BLaER1 (cell line): ENCODE data around the gene SPACDR.

Experiments
- H3K27ac ChIP-seq: shearing (Covaris generic); formaldehyde crosslinking; 2 replicates; pipeline ENCODE4 v1.8.1; 2022
- H3K27me3 ChIP-seq: shearing (Covaris generic); formaldehyde crosslinking; 2 replicates; pipeline ENCODE4 v1.8.1; 2022
- H3K36me3 ChIP-seq: shearing (Covaris generic); formaldehyde crosslinking; 2 replicates; pipeline ENCODE4 v1.8.1; 2022
- H3K4me1 ChIP-seq: shearing (Covaris generic); formaldehyde crosslinking; 2 replicates; pipeline ENCODE4 v1.8.1; 2022
- H3K4me2 ChIP-seq: shearing (Covaris generic); formaldehyde crosslinking; 2 replicates; pipeline ENCODE4 v1.8.1; 2022
- H3K4me3 ChIP-seq: shearing (Covaris generic); formaldehyde crosslinking; 2 replicates; pipeline ENCODE4 v1.8.1; 2022
- H3K9ac ChIP-seq: shearing (Covaris generic); formaldehyde crosslinking; 2 replicates; pipeline ENCODE4 v1.8.1; 2022
- H3K9me3 ChIP-seq: shearing (Covaris generic); formaldehyde crosslinking; 2 replicates; pipeline ENCODE4 v1.8.1; 2022
- H4K20me1 ChIP-seq: shearing (Covaris generic); formaldehyde crosslinking; 2 replicates; pipeline ENCODE4 v1.8.1; 2022
- Cebpa-rat ChIP-seq: shearing (Covaris generic); IDR thresholded peaks from 2 replicates; pipeline ENCODE4 v1.8.1; 2022

The SPACDR gene

GRCh38 chr7:100476903-100477870 is 13.1 kb upstream of the SPACDR start:
- Histone ChIP-seq H3K9me3 (no peaks in the 10 kb centered on the region), H3K4me2 (peak overlapping the region; percentile 100), H3K27ac (peak overlapping the region; percentile 95), H3K9ac (peak overlapping the region; percentile 97), H3K4me3 (peak overlapping the region; percentile 92), H3K4me1 (peaks cover 77% of the 10 kb centered on the region), H4K20me1 (peaks cover 56% of the 10 kb centered on the region), H3K36me3 (peaks cover 46% of the 10 kb centered on the region), H3K27me3 (no peaks in the 10 kb centered on the region)
- TF ChIP-seq Cebpa-rat: no peak

- H3K9ac ChIP-seq: peak overlapping the region; percentile 97
- H3K4me2 ChIP-seq: peak overlapping the region; percentile 100
- H3K36me3 ChIP-seq: peaks cover 54% of the 10 kb centered on the region
- no peak for TF ChIP-seq Cebpa-rat
- peak overlapping the region; percentile 95 for H3K27ac ChIP-seq
- H3K4me3 ChIP-seq: peak overlapping the region; percentile 92
- peaks cover 77% of the 10 kb centered on the region for H3K4me1 ChIP-seq
- no peaks in the 10 kb centered on the region for H3K9me3 ChIP-seq
- no peaks in the 10 kb centered on the region for H3K27me3 ChIP-seq
- H4K20me1 ChIP-seq: peaks cover 65% of the 10 kb centered on the region
Measured at GRCh38 chr7:100476101-100476780, 12.2 kb upstream of the SPACDR start.

- Histone ChIP-seq H3K4me2 (peak overlapping the region; percentile 100), H3K27ac (peak overlapping the region; percentile 95), H3K4me1 (peaks cover 77% of the 10 kb centered on the region), H3K9ac (peak overlapping the region; percentile 97), H3K36me3 (peaks cover 59% of the 10 kb centered on the region), H3K4me3 (peak overlapping the region; percentile 92), H3K9me3 (no peaks in the 10 kb centered on the region), H4K20me1 (peaks cover 72% of the 10 kb centered on the region), H3K27me3 (no peaks in the 10 kb centered on the region)
- TF ChIP-seq Cebpa-rat: no peak
Measured at GRCh38 chr7:100475549-100475948, 11.5 kb upstream of the SPACDR start.

- H3K36me3 ChIP-seq: peaks cover 83% of the 10 kb centered on the region
Measured at GRCh38 chr7:100472854-100473499, 8.9 kb upstream of the SPACDR start.

GRCh38 chr7:100472121-100472851 is 8.2 kb upstream of the SPACDR start:
- peaks cover 87% of the 10 kb centered on the region for H3K36me3 ChIP-seq
- peak overlapping the region; percentile 92 for H3K4me3 ChIP-seq
- H4K20me1 ChIP-seq: peaks cover 100% of the 10 kb centered on the region
- peak overlapping the region; percentile 95 for H3K27ac ChIP-seq
- peak overlapping the region; percentile 100 for H3K4me2 ChIP-seq
- no peaks in the 10 kb centered on the region for H3K9me3 ChIP-seq
- peaks cover 97% of the 10 kb centered on the region for H3K4me1 ChIP-seq
- no peak for TF ChIP-seq Cebpa-rat
- H3K9ac ChIP-seq: peak overlapping the region; percentile 97
- no peaks in the 10 kb centered on the region for H3K27me3 ChIP-seq

More at GRCh38 chr7:100472854-100473499, 8.9 kb upstream of the SPACDR start:
- peaks cover 90% of the 10 kb centered on the region for H3K4me1 ChIP-seq
- peak overlapping the region; percentile 92 for H3K4me3 ChIP-seq
- H3K4me2 ChIP-seq: peak overlapping the region; percentile 100
- no peaks in the 10 kb centered on the region for H3K9me3 ChIP-seq
- H4K20me1 ChIP-seq: peaks cover 98% of the 10 kb centered on the region
- peak overlapping the region; percentile 97 for H3K9ac ChIP-seq
- no peak for TF ChIP-seq Cebpa-rat
- no peaks in the 10 kb centered on the region for H3K27me3 ChIP-seq
- H3K27ac ChIP-seq: peak overlapping the region; percentile 95

GRCh38 chr7:100471021-100471420 is 7.0 kb upstream of the SPACDR start:
- H3K4me3 ChIP-seq: no peak overlapping the region
- peaks cover 83% of the 10 kb centered on the region for H3K36me3 ChIP-seq
- H3K27me3 ChIP-seq: no peaks in the 10 kb centered on the region
- no peak overlapping the region for H3K27ac ChIP-seq
- no peak for TF ChIP-seq Cebpa-rat
- H4K20me1 ChIP-seq: peaks cover 100% of the 10 kb centered on the region
- peak overlapping the region; percentile 100; the same call in 1 of the 2 replicates for H3K4me2 ChIP-seq
- no peak overlapping the region for H3K9ac ChIP-seq
- peaks cover 98% of the 10 kb centered on the region for H3K4me1 ChIP-seq
- H3K9me3 ChIP-seq: no peaks in the 10 kb centered on the region

- Histone ChIP-seq H3K9me3 (no peaks in the 10 kb centered on the region), H3K36me3 (peaks cover 81% of the 10 kb centered on the region), H3K27me3 (no peaks in the 10 kb centered on the region), H3K4me2 (peak overlapping the region; percentile 53), H3K9ac (no peak overlapping the region), H3K4me1 (peaks cover 96% of the 10 kb centered on the region), H3K27ac (no peak overlapping the region), H3K4me3 (no peak overlapping the region), H4K20me1 (peaks cover 96% of the 10 kb centered on the region)
- no peak for TF ChIP-seq Cebpa-rat
Measured at GRCh38 chr7:100469227-100470044, 5.4 kb upstream of the SPACDR start.

- peaks cover 82% of the 10 kb centered on the region for H3K36me3 ChIP-seq
- peak overlapping the region; percentile 50 for H3K4me2 ChIP-seq
Measured at GRCh38 chr7:100467638-100468373, 3.7 kb upstream of the SPACDR start.

More at GRCh38 chr7:100467638-100468373, 3.7 kb upstream of the SPACDR start:
- no peaks in the 10 kb centered on the region for H3K27me3 ChIP-seq
- H4K20me1 ChIP-seq: peaks cover 80% of the 10 kb centered on the region
- no peaks in the 10 kb centered on the region for H3K9me3 ChIP-seq
- H3K9ac ChIP-seq: peak overlapping the region; percentile 50; the same call in 1 of the 2 replicates
- TF ChIP-seq Cebpa-rat: no peak
- H3K27ac ChIP-seq: peak overlapping the region; percentile 55
- H3K4me3 ChIP-seq: no peak overlapping the region
- peaks cover 80% of the 10 kb centered on the region for H3K4me1 ChIP-seq
